ENCODE measurements around the gene DNAJC22. TPM values are rescaled to one million over a fixed set of nuclear protein-coding genes. Genes with fewer than 3 reads are reported as not detected.
A peak's percentile ranks its signal among the peaks of the same experiment; 100 is the strongest.

Gene DNAJC22
- total RNA-seq, 1 donor from 2014 or later = 0.35 TPM

DNA sequence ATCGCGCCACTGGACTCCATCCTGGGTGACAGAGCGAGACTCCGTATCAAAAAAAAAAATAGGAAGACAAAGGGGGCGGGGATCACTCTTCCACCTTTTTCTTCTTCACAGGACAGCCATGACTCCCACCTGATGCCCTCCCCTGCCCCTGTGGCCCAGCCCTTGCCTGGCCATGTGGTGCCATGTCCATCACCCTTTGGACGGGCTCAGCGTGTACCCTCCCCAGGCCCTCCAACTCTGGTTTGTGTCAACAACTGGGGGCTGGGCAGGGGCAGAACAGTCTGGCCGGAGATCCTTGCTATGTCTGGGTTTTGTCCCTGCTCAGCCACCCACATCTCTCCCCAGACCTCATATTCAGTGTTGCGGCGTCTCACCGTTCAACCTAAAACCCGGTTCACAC, 17.9 kb upstream of the DNAJC22 start:
- TF ChIP-seq CTCF (conservative IDR thresholded peaks at IDR 0.05) = no peak
- Mint-ChIP-seq H3K27me3 (ENCODE audit: low read depth) (peaks cover 5% of the 10 kb centered on the region), H3K4me3 (no peak overlapping the region), H3K27ac (ENCODE audit: unreplicated experiment) (no peak overlapping the region), H3K4me1 (peaks cover 16% of the 10 kb centered on the region), H3K36me3 (ENCODE audit: low read depth) (peaks cover 3% of the 10 kb centered on the region), H3K9me3 (no peaks in the 10 kb centered on the region)
- DNase-seq (ENCODE audit: low read depth, low spot score) = no peak

DNA sequence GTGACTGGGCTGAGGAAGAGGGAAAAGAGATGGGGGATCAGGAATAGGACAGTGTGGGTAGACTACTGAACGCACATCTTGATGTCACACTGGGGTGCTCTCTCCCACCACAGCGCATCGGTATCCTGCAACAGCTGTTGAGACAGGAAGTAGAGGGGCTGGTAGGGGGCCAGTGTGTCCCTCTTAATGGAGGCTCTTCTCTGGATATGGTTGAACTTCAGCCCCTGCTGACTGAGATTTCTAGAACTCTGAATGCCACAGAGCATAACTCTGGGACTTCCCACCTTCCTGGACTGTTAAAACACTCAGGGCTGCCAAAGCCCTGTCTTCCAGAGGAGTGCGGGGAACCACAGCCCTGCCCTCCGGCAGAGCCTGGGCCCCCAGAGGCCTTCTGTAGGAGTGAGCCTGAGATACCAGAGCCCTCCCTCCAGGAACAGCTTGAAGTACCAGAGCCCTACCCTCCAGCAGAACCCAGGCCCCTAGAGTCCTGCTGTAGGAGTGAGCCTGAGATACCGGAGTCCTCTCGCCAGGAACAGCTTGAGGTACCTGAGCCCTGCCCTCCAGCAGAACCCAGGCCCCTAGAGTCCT, 16.6 kb upstream of the DNAJC22 start:
- peaks cover 11% of the 10 kb centered on the region for H3K4me1 Mint-ChIP-seq
- H3K9me3 Mint-ChIP-seq = no peaks in the 10 kb centered on the region
- peaks cover 14% of the 10 kb centered on the region for H3K27me3 Mint-ChIP-seq (ENCODE audit: low read depth)
- DNase-seq (ENCODE audit: low read depth, low spot score) = no peak
- no peak overlapping the region for H3K27ac Mint-ChIP-seq (ENCODE audit: unreplicated experiment)
- peaks cover 3% of the 10 kb centered on the region for H3K36me3 Mint-ChIP-seq (ENCODE audit: low read depth)
- no peak for TF ChIP-seq CTCF (conservative IDR thresholded peaks at IDR 0.05)
- H3K4me3 Mint-ChIP-seq = peak overlapping the region; percentile 15

- Mint-ChIP-seq H3K4me1 (peaks cover 11% of the 10 kb centered on the region), H3K27me3 (ENCODE audit: low read depth) (peaks cover 21% of the 10 kb centered on the region), H3K36me3 (ENCODE audit: low read depth) (peaks cover 3% of the 10 kb centered on the region), H3K9me3 (no peaks in the 10 kb centered on the region), H3K4me3 (no peak overlapping the region), H3K27ac (ENCODE audit: unreplicated experiment) (no peak overlapping the region)
- no peak for DNase-seq (ENCODE audit: low read depth, low spot score)
- no peak for TF ChIP-seq CTCF (conservative IDR thresholded peaks at IDR 0.05)
These were observed 15.9 kb upstream of the DNAJC22 start for GRCh38 chr12:49330631-49331379.

DNA sequence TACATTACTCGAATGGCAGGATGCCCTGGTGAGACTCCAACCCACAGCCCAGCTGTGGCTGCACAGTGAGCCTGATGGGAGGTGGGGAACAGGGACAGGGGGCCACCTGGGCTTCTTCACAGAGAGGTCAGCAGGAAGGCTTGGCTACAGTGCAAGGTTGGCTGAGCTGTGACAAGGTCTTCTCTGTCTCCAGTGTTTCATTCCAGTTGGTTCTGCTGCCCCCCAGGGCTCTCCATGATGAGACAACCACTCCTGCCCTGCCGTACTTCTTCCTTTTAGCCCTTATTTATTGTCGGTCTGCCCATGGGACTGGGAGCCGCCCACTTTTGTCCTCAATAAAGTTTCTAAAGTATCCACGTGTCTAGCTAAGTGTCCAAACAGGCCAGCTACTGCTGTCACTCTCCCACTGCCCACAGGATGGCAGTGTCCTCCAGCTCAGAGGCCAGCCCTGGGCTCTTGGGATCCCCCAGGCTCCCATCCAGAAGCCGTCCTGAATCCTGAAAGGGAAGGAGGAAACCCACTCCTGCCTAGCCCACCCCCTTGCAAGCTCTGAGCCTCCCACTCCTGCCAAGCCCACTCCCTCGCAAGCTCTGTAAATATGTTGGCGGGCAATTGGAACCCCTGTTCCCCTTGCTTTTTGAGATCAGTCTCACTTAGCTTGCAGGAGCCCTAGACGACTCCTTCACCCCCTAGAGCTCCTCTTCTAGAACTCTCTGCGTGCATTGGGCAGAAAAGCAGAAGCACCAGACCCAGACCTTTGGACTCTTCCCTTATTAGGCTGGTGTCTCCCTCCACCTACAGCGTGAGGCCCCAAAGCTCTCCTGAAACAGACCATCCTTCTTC, 15.1 kb upstream of the DNAJC22 start:
- Mint-ChIP-seq H3K4me1 (peaks cover 11% of the 10 kb centered on the region), H3K27ac (ENCODE audit: unreplicated experiment) (no peak overlapping the region), H3K4me3 (peak overlapping the region; percentile 11), H3K27me3 (ENCODE audit: low read depth) (peaks cover 24% of the 10 kb centered on the region), H3K9me3 (no peaks in the 10 kb centered on the region), H3K36me3 (ENCODE audit: low read depth) (peaks cover 3% of the 10 kb centered on the region)
- TF ChIP-seq CTCF (conservative IDR thresholded peaks at IDR 0.05) = peak; percentile 76
- DNase-seq (ENCODE audit: low read depth, low spot score) = peak; percentile 57

- no peak overlapping the region for H3K27ac Mint-ChIP-seq (ENCODE audit: unreplicated experiment)
- H3K4me1 Mint-ChIP-seq = peaks cover 15% of the 10 kb centered on the region
- H3K36me3 Mint-ChIP-seq (ENCODE audit: low read depth) = peaks cover 3% of the 10 kb centered on the region
- no peak for DNase-seq (ENCODE audit: low read depth, low spot score)
- peak overlapping the region; percentile 11 for H3K4me3 Mint-ChIP-seq
- H3K27me3 Mint-ChIP-seq (ENCODE audit: low read depth) = peaks cover 33% of the 10 kb centered on the region
- no peaks in the 10 kb centered on the region for H3K9me3 Mint-ChIP-seq
- TF ChIP-seq CTCF (conservative IDR thresholded peaks at IDR 0.05) = no peak
These were observed 14.2 kb upstream of the DNAJC22 start for GRCh38 chr12:49332441-49332861.
